ENCODE data around the gene PPP2R5E.

Gene PPP2R5E

GRCh38 chr14:63454436-63454835, 88.7 kb downstream of the PPP2R5E start:
- H3K4me3 ChIP-seq (replicated peaks; ENCODE audit: low read depth, low read length) = no peak overlapping the region
- no peak for TF ChIP-seq CTCF (IDR thresholded peaks at IDR 0.05; ENCODE audit: low read depth, low read length, missing control alignments)
- DNase-seq (ENCODE audit: extremely low read depth, low read depth) = no peak

GRCh38 chr14:63453443-63453936, 89.7 kb downstream of the PPP2R5E start:
- no peak overlapping the region for H3K4me3 ChIP-seq (replicated peaks; ENCODE audit: low read depth, low read length)
- no peak for DNase-seq (ENCODE audit: extremely low read depth, low read depth)
- no peak for TF ChIP-seq CTCF (IDR thresholded peaks at IDR 0.05; ENCODE audit: low read depth, low read length, missing control alignments)

DNA sequence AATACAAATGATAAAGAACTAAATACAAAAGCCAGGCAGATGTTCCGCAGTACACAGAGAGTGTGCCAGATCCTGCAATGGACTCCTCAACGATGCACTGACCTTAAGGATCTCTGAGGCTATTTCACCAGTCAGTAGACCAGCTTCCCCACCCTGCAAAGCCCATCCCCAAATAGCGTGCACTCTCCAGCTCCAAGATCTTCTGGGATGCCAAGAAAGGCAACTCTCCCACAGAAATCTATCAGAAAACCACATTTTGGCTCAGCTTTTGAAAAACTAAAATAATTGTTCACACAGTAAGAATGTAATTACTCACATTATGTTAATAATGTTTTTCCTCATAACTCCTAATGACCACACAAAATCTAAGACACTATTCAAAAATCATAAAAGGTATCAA, 90.4 kb downstream of the PPP2R5E start:
- no peak overlapping the region for H3K4me3 ChIP-seq (replicated peaks; ENCODE audit: low read depth, low read length)
- no peak for DNase-seq (ENCODE audit: extremely low read depth, low read depth)
- TF ChIP-seq CTCF (IDR thresholded peaks at IDR 0.05; ENCODE audit: low read depth, low read length, missing control alignments) = no peak

DNA sequence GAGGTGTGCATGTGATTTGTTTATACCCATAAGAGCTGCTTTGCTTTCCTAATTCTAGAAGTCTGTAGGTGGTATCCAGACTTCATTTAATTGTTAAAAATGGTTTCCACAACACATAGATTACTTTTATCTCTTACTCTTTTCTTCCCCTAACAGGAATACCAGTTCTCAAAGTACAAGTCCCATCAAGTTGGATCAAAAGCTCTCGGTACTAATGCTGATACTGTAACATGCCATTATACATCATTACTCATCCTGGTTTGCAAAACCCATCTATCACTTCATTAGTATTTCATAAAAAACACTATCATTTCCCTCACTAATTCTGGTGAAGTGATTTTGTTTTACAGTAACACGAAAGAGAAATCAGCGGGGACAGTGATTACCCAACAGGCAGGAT, 94.3 kb downstream of the PPP2R5E start:
- no peak for TF ChIP-seq CTCF (IDR thresholded peaks at IDR 0.05; ENCODE audit: low read depth, low read length, missing control alignments)
- no peak overlapping the region for H3K4me3 ChIP-seq (replicated peaks; ENCODE audit: low read depth, low read length)
- no peak for DNase-seq (ENCODE audit: extremely low read depth, low read depth)

GRCh38 chr14:63444588-63444987, 98.6 kb downstream of the PPP2R5E start:
- H3K4me3 ChIP-seq (replicated peaks; ENCODE audit: low read depth, low read length) = no peak overlapping the region
- TF ChIP-seq CTCF (IDR thresholded peaks at IDR 0.05; ENCODE audit: low read depth, low read length, missing control alignments) = no peak
- no peak for DNase-seq (ENCODE audit: extremely low read depth, low read depth)

DNA sequence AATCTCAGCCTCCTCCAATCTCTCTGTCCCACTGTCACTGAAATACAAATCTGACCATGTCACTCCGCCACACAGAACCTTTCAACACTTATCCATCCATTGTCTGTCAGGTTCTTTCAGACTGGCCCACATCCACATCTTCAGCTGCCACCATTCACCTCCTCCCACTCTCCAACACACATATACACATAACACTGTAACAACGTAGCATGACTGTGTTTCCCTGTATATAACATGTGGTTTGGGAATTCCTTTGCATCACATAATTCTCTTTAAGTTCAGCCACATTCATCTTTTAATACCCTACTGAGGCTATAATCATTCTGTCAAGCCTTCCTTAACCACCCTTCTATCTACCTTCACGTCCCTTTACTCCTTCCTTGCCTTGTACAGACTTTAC, 99.2 kb downstream of the PPP2R5E start:
- no peak for DNase-seq (ENCODE audit: extremely low read depth, low read depth)
- no peak for TF ChIP-seq CTCF (IDR thresholded peaks at IDR 0.05; ENCODE audit: low read depth, low read length, missing control alignments)
- H3K4me3 ChIP-seq (replicated peaks; ENCODE audit: low read depth, low read length) = no peak overlapping the region

GRCh38 chr14:63443361-63443760, 99.8 kb downstream of the PPP2R5E start:
- no peak overlapping the region for H3K4me3 ChIP-seq (replicated peaks; ENCODE audit: low read depth, low read length)
- DNase-seq (ENCODE audit: extremely low read depth, low read depth) = no peak
- TF ChIP-seq CTCF (IDR thresholded peaks at IDR 0.05; ENCODE audit: low read depth, low read length, missing control alignments) = no peak

Data from HFF-Myc (cell line).